HCT116 (cell line): ENCODE measurements around the gene PEMT.

Experiments used
- CEBPB ChIP-seq: IDR thresholded peaks from 2 replicates; pipeline ENCODE4 v1.6.1; 2012; ENCODE audit warnings: low read depth
- CTCF ChIP-seq, 3 experiments: fragments of 200-600 bp in 1 of 3; sonication (generic) in 1 of 3; IDR thresholded peaks in 2 of 3; conservative IDR thresholded peaks in 1 of 3; 2 replicates each; pipeline ENCODE4 v1.5.1; 2012 to 2017; ENCODE audit warnings: low read depth in 2 of 3, low read length in 2 of 3, antibody characterized with exemption in 1 of 3, borderline replicate concordance in 1 of 3, control low read depth in 1 of 3, mild to moderate bottlenecking in 1 of 3, mixed read lengths in 1 of 3, mixed run types in 1 of 3, moderate library complexity in 1 of 3; ENCODE audit not compliant: insufficient read depth in 1 of 3
- EGR1 ChIP-seq: IDR thresholded peaks from 2 replicates; pipeline ENCODE4 v1.6.1; 2012; ENCODE audit warnings: low read depth
- EZH2 ChIP-seq: fragments of 200-600 bp; sonication (generic); IDR thresholded peaks from 2 replicates; pipeline ENCODE4 v1.6.1; 2017; ENCODE audit warnings: antibody characterized with exemption, mixed run types
- JUND ChIP-seq: IDR thresholded peaks from 2 replicates; pipeline ENCODE4 v1.6.1; 2012
- POLR2A ChIP-seq: IDR thresholded peaks from 2 replicates; pipeline ENCODE4 v1.7.0; 2011; ENCODE audit warnings: borderline replicate concordance; ENCODE audit not compliant: insufficient read depth, insufficient read length; ENCODE audit errors: extremely low read depth
- TCF7L2 ChIP-seq: IDR thresholded peaks from 2 replicates; pipeline ENCODE4 v1.7.0; 2011; ENCODE audit warnings: borderline replicate concordance, inconsistent platforms; ENCODE audit not compliant: insufficient read depth, insufficient read length; ENCODE audit errors: extremely low read depth
- YY1 ChIP-seq: IDR thresholded peaks from 2 replicates; pipeline ENCODE4 v1.6.1; 2011; ENCODE audit warnings: low read length, low read depth, moderate library complexity, mild to moderate bottlenecking; ENCODE audit not compliant: insufficient replicate concordance; ENCODE audit errors: extremely low read depth
- ZNF274 ChIP-seq: fragments of 200-500 bp; sonication (Bioruptor generic); IDR thresholded peaks from 2 replicates; pipeline ENCODE4 v1.6.1; 2014; ENCODE audit warnings: mild to moderate bottlenecking, low read depth, low read length, inconsistent platforms
- TF ChIP-seq, protein P1 (sequence below): IDR thresholded peaks from 2 replicates; pipeline ENCODE4 v1.6.1; 2012; ENCODE audit warnings: low read depth

- TF ChIP-seq CTCF (IDR thresholded peaks at IDR 0.05 in 2 of 3, conservative IDR thresholded peaks at IDR 0.05 in 1 of 3; ENCODE audit: borderline replicate concordance in 1 of 3, insufficient read depth in 1 of 3, low read depth in 2 of 3, low read length in 2 of 3): no peak
- TF ChIP-seq, protein P1, sequence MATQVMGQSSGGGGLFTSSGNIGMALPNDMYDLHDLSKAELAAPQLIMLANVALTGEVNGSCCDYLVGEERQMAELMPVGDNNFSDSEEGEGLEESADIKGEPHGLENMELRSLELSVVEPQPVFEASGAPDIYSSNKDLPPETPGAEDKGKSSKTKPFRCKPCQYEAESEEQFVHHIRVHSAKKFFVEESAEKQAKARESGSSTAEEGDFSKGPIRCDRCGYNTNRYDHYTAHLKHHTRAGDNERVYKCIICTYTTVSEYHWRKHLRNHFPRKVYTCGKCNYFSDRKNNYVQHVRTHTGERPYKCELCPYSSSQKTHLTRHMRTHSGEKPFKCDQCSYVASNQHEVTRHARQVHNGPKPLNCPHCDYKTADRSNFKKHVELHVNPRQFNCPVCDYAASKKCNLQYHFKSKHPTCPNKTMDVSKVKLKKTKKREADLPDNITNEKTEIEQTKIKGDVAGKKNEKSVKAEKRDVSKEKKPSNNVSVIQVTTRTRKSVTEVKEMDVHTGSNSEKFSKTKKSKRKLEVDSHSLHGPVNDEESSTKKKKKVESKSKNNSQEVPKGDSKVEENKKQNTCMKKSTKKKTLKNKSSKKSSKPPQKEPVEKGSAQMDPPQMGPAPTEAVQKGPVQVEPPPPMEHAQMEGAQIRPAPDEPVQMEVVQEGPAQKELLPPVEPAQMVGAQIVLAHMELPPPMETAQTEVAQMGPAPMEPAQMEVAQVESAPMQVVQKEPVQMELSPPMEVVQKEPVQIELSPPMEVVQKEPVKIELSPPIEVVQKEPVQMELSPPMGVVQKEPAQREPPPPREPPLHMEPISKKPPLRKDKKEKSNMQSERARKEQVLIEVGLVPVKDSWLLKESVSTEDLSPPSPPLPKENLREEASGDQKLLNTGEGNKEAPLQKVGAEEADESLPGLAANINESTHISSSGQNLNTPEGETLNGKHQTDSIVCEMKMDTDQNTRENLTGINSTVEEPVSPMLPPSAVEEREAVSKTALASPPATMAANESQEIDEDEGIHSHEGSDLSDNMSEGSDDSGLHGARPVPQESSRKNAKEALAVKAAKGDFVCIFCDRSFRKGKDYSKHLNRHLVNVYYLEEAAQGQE: no peak
- no peak for TF ChIP-seq YY1
- TF ChIP-seq CEBPB: no peak
- no peak for TF ChIP-seq TCF7L2
- no peak for TF ChIP-seq EGR1
- no peak for TF ChIP-seq JUND
- no peak for TF ChIP-seq POLR2A
- TF ChIP-seq ZNF274: no peak
- no peak for TF ChIP-seq EZH2
These were observed 99.9 kb downstream of the PEMT start for GRCh38 chr17:17491546-17491988.
